Stimulated activated CD8-positive, alpha-beta memory T cell treated with anti-CD3 and anti-CD28 coated beads, Interleukin-12 subunit alpha, Interleukin-12 subunit beta, amount 100 ng/mL, for 24 hours (primary cell): ENCODE results near the gene RPS14.

Experiments
- DNase-seq: peaks from one replicate; pipeline ENCODE4 v3.0.0-alpha.2; 2020; ENCODE audit errors: extremely low read depth

RPS14 gene

GRCh38 chr5:150413176-150413901, 36.2 kb downstream of the RPS14 start:
- DNase-seq, result no peak

- DNase-seq, result peak; percentile 70
Observed at GRCh38 chr5:150412319-150413175, 37.0 kb downstream of the RPS14 start, which contains the start of gene CD74. CD74 (minus strand) TSS chr5:150412910; CDS start chr5:150412749, 161 bp downstream.

- peak; percentile 38 for DNase-seq
Observed at GRCh38 chr5:150411245-150411979, 38.1 kb downstream of the RPS14 start.

- no peak for DNase-seq
Observed at GRCh38 chr5:150410524-150411244, 38.9 kb downstream of the RPS14 start.

- DNase-seq, result no peak
Observed at GRCh38 chr5:150409638-150410523, 39.7 kb downstream of the RPS14 start.

- DNase-seq, result no peak
Observed at GRCh38 chr5:150408231-150408943, 41.2 kb downstream of the RPS14 start.

GRCh38 chr5:150407096-150407720, 42.3 kb downstream of the RPS14 start:
- DNase-seq, result no peak

GRCh38 chr5:150406723-150407095, 42.8 kb downstream of the RPS14 start:
- no peak for DNase-seq

GRCh38 chr5:150406103-150406722, 43.3 kb downstream of the RPS14 start:
- DNase-seq, result no peak

GRCh38 chr5:150404941-150405816, 44.4 kb downstream of the RPS14 start:
- DNase-seq, result no peak

- DNase-seq, result no peak
Observed at GRCh38 chr5:150404535-150404934, 45.0 kb downstream of the RPS14 start.

GRCh38 chr5:150404121-150404520, 45.4 kb downstream of the RPS14 start:
- no peak for DNase-seq

GRCh38 chr5:150402901-150403342, 46.6 kb downstream of the RPS14 start:
- DNase-seq, result no peak

GRCh38 chr5:150402229-150402773, 47.2 kb downstream of the RPS14 start:
- DNase-seq, result no peak

- no peak for DNase-seq
Observed at GRCh38 chr5:150401376-150402228, 47.9 kb downstream of the RPS14 start.

GRCh38 chr5:150401076-150401375, 48.5 kb downstream of the RPS14 start:
- no peak for DNase-seq
